Retinal pigment epithelial cell (primary cell): ENCODE data around the gene GARIN5A.

Experiments used
- DNase-seq: peaks from one replicate; pipeline ENCODE4 v3.0.0-alpha.2; 2010; ENCODE audit warnings: low read depth
- H3K4me3 ChIP-seq: 2 replicates; pipeline ENCODE4 v1.5.1; 2011; ENCODE audit warnings: mild to moderate bottlenecking, low read length, control low read depth, moderate library complexity
- CTCF ChIP-seq: conservative IDR thresholded peaks from 2 replicates; pipeline ENCODE4 v1.5.1; 2011; ENCODE audit warnings: low read depth, low read length, control low read depth, inconsistent platforms

Gene GARIN5A

GRCh38 chr19:50493171-50493570 lies 16.5 kb upstream of the GARIN5A start:
- H3K4me3 ChIP-seq = no peak overlapping the region
- no peak for DNase-seq
- TF ChIP-seq CTCF = no peak

DNA sequence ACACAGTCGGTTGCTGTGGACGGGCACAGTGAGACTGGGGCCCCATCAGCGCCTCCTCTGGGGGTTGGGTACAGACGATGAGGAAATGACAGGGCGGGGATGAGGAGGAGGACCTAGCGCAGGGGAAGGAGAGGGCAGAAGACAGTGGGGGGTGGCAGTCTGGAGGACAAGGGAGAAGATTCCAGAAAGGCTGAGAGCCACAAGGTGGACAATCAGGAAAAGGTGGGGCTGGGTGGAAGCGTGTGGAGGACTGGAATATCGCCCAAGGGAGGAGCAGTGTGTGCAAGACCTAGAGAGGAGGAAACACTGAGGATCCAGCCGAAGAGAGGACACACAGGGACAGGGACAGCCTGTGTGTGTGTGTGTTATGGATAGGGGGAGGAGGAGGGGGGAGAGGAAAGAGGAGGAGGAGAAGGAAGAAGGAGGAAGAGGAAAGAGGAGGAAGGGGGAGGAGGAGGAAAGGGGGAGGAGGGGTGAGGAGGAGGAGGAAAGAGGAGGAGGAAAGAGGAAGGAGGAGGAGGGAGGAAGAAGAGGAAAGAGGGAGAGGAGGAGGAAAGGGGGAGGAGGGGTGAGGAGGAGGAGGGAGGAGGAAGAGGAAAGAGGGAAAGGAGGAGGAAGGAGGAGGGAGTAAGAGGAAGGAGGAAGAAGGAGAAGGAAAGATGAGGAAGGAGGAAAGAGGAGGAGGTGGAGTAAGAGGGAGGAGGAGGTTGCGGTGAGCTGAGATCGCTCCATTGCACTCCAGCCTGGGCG lies 15.8 kb upstream of the GARIN5A start:
- no peak for TF ChIP-seq CTCF
- no peak overlapping the region for H3K4me3 ChIP-seq
- no peak for DNase-seq

DNA sequence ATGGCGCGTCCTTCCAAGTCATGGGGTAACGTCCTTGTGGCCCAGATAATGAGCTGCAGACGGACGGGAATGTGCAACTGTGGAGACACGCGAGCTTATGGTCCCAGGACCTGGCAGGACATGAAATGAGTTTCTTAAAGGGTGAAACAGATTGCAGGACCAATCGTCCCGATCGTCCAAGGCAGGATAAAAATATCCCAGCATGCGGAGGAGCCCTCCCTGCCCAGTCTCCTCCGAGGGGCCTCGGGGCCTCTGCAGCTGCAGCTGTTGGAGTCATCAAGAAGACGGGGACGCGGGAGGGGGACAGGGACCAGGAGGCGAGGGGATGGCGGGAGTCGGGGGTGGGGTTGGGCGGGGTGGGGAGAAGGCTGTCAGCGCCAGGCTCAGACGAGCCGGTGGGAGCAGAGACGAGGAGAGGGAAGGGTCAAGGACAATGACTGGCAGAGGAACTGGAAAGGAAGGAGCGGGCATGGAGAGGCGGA lies 14.4 kb upstream of the GARIN5A start:
- no peak overlapping the region for H3K4me3 ChIP-seq
- TF ChIP-seq CTCF = no peak
- DNase-seq = no peak

DNA sequence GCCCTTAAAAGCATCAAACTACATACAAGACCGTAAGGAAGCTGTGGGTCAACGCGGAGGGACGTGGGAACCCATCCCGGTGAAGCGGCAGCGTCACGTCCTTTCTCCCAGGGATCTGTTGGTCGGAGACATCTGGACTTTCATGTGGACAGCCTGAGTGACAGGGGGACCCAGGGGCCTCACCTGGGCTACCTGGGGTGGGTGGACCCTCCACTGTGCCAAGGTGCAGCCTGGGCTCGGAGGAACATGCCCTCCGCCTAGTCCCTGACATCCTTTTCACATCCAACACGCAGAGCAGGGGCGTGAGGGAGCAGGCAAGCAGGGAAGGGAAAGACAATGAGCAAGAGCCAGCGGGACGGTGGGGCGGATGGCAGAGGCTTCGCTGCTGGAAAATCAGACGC lies 13.8 kb upstream of the GARIN5A start:
- DNase-seq = no peak
- no peak overlapping the region for H3K4me3 ChIP-seq
- no peak for TF ChIP-seq CTCF

DNA sequence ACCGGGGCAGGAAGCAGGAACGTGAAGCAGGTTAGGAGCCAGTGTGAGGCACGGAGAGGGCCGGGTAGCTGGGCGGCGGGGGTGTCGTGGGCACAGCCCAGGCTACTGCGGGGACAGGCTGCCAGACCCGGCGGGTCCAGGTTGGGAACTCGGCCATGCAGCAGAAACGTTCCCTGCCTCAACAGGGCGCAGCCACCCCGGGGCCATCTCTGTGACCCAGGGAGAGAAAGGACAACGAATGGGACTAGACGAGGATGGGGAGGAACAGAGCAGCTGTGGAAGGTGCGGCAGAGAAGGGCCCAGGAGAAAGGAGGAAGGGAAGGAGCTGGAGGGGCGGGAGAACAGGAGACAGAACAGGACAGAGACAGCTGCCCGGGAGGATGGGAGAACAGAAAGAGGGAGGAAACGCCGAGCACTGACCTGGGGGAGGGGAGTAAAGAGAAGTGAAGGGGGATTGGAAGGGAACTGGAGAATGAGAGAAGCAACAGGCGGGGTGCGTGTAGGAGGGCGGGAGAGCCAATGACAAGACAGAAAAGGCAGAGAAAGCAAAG lies 12.9 kb upstream of the GARIN5A start:
- DNase-seq = no peak
- no peak overlapping the region for H3K4me3 ChIP-seq

DNA sequence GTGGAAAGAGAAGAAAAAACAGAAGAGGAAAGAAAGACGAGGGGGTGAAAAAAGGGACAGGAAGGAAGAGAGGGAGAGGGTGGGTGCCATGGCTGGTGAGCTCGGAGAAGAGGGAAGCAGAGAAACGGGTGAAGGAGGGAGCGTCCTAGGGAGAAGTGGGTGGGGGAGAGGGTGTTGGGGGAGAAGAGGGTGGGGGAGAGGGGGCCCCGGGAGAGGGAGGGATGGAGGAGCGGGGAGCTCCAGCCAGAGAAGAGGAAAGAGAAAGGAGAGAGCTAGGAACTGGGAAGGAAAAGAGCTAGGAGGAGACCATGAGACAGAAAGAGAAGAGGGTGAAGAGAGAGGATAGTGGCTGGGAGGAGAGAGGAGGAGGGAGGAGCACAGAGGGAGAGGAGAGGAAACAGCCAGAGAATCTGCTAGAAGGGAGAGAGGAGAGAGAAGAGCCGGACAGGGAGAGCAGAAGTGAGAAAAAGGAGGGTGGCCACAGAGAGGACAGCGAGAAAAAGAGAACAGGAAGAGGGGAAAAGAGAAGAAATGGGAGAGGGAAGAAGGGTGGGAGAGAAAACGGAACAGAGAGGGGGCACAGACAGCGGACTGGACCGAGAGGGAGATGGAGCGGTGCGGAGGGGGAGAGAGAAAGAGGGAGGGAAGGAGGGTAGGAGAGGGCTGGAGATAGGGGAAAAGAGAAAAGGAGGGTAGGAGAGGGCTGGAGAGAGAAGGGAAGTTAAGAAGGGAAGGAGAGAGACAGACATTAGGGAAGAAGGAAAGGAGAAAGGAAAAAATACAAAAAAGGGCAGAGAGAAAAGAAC lies 11.9 kb upstream of the GARIN5A start:
- no peak for TF ChIP-seq CTCF
- DNase-seq = no peak
- no peak overlapping the region for H3K4me3 ChIP-seq

More for the DNA sequence above, 12.9 kb upstream of the GARIN5A start:
- TF ChIP-seq CTCF = no peak
